UCSD-AML1 (cell line): ENCODE results near the gene CACNB1.

Experiments
- DNase-seq: peaks from one replicate; lab custom pipeline; 2025; ENCODE audit not compliant: unreplicated experiment; lab: John Stamatoyannopoulos, UW

CACNB1 gene

GRCh38 chr17:39153599-39154051 is 43.8 kb downstream of the CACNB1 start:
- peak; percentile 92 for DNase-seq

GRCh38 chr17:39151943-39152818 is 45.3 kb downstream of the CACNB1 start:
- DNase-seq: no peak

GRCh38 chr17:39151150-39151942 is 46.1 kb downstream of the CACNB1 start, which contains the start of gene PLXDC1:
Gene PLXDC1, minus strand, starts transcription at chr17:39151637. Its CDS starts 200 bp downstream, at chr17:39151437.
- DNase-seq: no peak

GRCh38 chr17:39150795-39151149 is 46.7 kb downstream of the CACNB1 start:
- DNase-seq: no peak

- no peak for DNase-seq
Observed at GRCh38 chr17:39150104-39150634, 47.3 kb downstream of the CACNB1 start.

GRCh38 chr17:39147221-39148185 is 50.0 kb downstream of the CACNB1 start:
- no peak for DNase-seq

GRCh38 chr17:39146273-39146672 is 51.2 kb downstream of the CACNB1 start:
- DNase-seq: no peak

GRCh38 chr17:39145143-39145542 is 52.3 kb downstream of the CACNB1 start:
- DNase-seq: no peak

GRCh38 chr17:39144416-39144840 is 53.0 kb downstream of the CACNB1 start:
- no peak for DNase-seq

GRCh38 chr17:39143552-39144093 is 53.8 kb downstream of the CACNB1 start:
- no peak for DNase-seq

- DNase-seq: no peak
Observed at GRCh38 chr17:39141915-39142664, 55.4 kb downstream of the CACNB1 start.

- no peak for DNase-seq
Observed at GRCh38 chr17:39141294-39141693, 56.2 kb downstream of the CACNB1 start.

- no peak for DNase-seq
Observed at GRCh38 chr17:39139561-39139960, 57.9 kb downstream of the CACNB1 start.

- DNase-seq: no peak
Observed at GRCh38 chr17:39139161-39139511, 58.3 kb downstream of the CACNB1 start.

- DNase-seq: no peak
Observed at GRCh38 chr17:39138431-39139160, 58.9 kb downstream of the CACNB1 start.

- no peak for DNase-seq
Observed at GRCh38 chr17:39134878-39135277, 62.6 kb downstream of the CACNB1 start.

- DNase-seq: no peak
Observed at GRCh38 chr17:39132192-39132610, 65.3 kb downstream of the CACNB1 start.

GRCh38 chr17:39131616-39132015 is 65.9 kb downstream of the CACNB1 start:
- no peak for DNase-seq

GRCh38 chr17:39130205-39130604 is 67.3 kb downstream of the CACNB1 start:
- DNase-seq: no peak
